CD4-positive, alpha-beta T cell (primary cell): ENCODE results near the gene PFN1. TPM values are rescaled to one million over a fixed set of nuclear protein-coding genes. Genes with fewer than 3 reads are reported as not detected.

Experiments
- ATAC-seq: fragments of 200-7000 bp; cut with Tn5 transposase; one replicate; pipeline ENCODE4 v1.10.0; 2022; ENCODE audit warnings: mild to moderate bottlenecking; ENCODE audit not compliant: poor library complexity
- CTCF ChIA-PET: fragments of 350-600 bp; sonication (Branson Sonifier 250); formaldehyde crosslinking; loops from one replicate; lab custom pipeline; 2021; ENCODE audit warnings: antibody characterized with exemption, inconsistent platforms; lab: Charles Lee
- POLR2A ChIA-PET: fragments of 350-600 bp; sonication (Branson Sonifier 250); formaldehyde crosslinking; loops from one replicate; lab custom pipeline; 2021; ENCODE audit warnings: antibody characterized with exemption, inconsistent platforms; lab: Charles Lee
- DNase-seq, 14 experiments: peaks; one replicate each; pipeline ENCODE4 v3.0.0-alpha.2; 2013 to 2020; ENCODE audit warnings: mixed read lengths in 2 of 14
- H3K27ac ChIP-seq, 2 donors: one replicate each; pipeline versions ENCODE4 v1.5.1 to v1.7.0; 2013; ENCODE audit warnings: low read length in 2 of 2, low read depth in 1 of 2, mild to moderate bottlenecking in 1 of 2
- H3K27me3 ChIP-seq, 2 experiments: 1 replicate in 1 of 2; 2 replicates in 1 of 2; pipeline versions ENCODE4 v1.6.1 to v1.7.0; 2013; ENCODE audit warnings: low read length in 2 of 2, control low read depth in 1 of 2, mild to moderate bottlenecking in 1 of 2, moderate library complexity in 1 of 2; ENCODE audit not compliant: insufficient read depth in 2 of 2, control insufficient read depth in 1 of 2
- H3K36me3 ChIP-seq: one replicate; pipeline ENCODE4 v1.6.1; 2013; ENCODE audit warnings: low read length, control low read depth; ENCODE audit not compliant: insufficient read depth
- H3K4me1 ChIP-seq: one replicate; pipeline ENCODE4 v1.6.1; 2013; ENCODE audit warnings: low read length, control low read depth; ENCODE audit not compliant: insufficient read depth
- H3K4me3 ChIP-seq: one replicate; pipeline ENCODE4 v1.5.1; 2013; ENCODE audit warnings: mild to moderate bottlenecking, low read length, moderate library complexity
- H3K9me3 ChIP-seq, 2 experiments: 1 replicate in 1 of 2; 2 replicates in 1 of 2; pipeline versions ENCODE4 v1.6.1 to v1.7.0; 2013; ENCODE audit warnings: low read length in 2 of 2, mild to moderate bottlenecking in 2 of 2, control low read depth in 1 of 2, moderate library complexity in 1 of 2; ENCODE audit not compliant: control insufficient read depth in 1 of 2, insufficient read depth in 1 of 2
- H3K27ac Mint-ChIP-seq: one replicate; pipeline ENCODE4 v1.8.0; 2020; ENCODE audit warnings: mixed read lengths
- H3K27me3 Mint-ChIP-seq: one replicate; pipeline ENCODE4 v1.8.0; 2021; ENCODE audit warnings: mixed read lengths
- H3K36me3 Mint-ChIP-seq: one replicate; pipeline ENCODE4 v1.8.0; 2021; ENCODE audit warnings: low read depth, mixed read lengths
- H3K4me1 Mint-ChIP-seq: one replicate; pipeline ENCODE4 v1.8.0; 2021; ENCODE audit warnings: low read depth, mixed read lengths
- H3K4me3 Mint-ChIP-seq: one replicate; pipeline ENCODE4 v1.8.0; 2020; ENCODE audit warnings: mild to moderate bottlenecking, mixed read lengths
- H3K9me3 Mint-ChIP-seq: one replicate; pipeline ENCODE4 v1.8.0; 2020; ENCODE audit warnings: mixed read lengths
- intact Hi-C, 2 experiments: fragments of 100-400 bp; cut with DNase I in 1 of 2; cut with micrococcal nuclease in 1 of 2; formaldehyde crosslinking; loops; one replicate each; pipeline versions ENCODE4 v1.15.1 to v1.9.0; 2023 to 2025; cut with DNase I, micrococcal nuclease
- total RNA-seq, 174 experiments: library from RNA in 2 of 174; stranded (reverse) in 2 of 174; gene quantifications; one replicate each; pipeline ENCODE4 v1.2.3 and lab custom pipeline; 2021 to 2026
- TF ChIP-seq, protein P1 (sequence below): fragments of 200-600 bp; IDR thresholded peaks from one replicate; pipeline ENCODE4 v1.8.0; 2022; ENCODE audit warnings: antibody characterized with exemption, mild to moderate bottlenecking

Gene PFN1
- total RNA-seq, 2 experiments from 2014 or later: 349 to 362 TPM

DNA sequence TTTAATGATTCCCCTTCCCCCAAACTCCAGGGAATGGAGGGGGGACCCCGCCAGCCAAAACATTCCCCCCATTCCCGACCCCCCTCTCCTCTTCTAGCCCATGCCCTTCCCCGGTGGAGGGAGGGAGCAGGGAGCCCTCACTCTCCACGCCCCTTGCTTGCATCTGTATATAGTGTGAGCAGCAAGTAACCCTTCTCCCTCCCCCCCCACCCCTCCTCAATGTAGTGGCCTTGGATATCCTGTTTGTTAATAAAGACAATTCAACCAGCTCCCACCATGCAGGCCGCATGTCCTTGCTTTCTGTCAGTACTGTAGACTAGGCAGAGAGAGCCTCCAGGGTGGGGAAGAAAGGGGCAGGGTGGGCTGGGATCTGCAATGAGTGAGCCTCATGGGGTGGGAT lies 50.5 kb downstream of the PFN1 start:
- H3K36me3 ChIP-seq: peaks cover 39% of the 10 kb centered on the region
- intact Hi-C loops: no loop called here
- DNase-seq (peak in 1 of 14 experiments; percentile 33), ATAC-seq (no peak)
- H3K9me3 ChIP-seq: peaks cover 0 to 18% of the 10 kb centered on the region in 2 experiments
- Mint-ChIP-seq H3K36me3 (peaks cover 53% of the 10 kb centered on the region), H3K4me1 (peaks cover 27% of the 10 kb centered on the region), H3K27me3 (peaks cover 10% of the 10 kb centered on the region), H3K9me3 (no peaks in the 10 kb centered on the region), H3K27ac (no peak overlapping the region), H3K4me3 (peak overlapping the region; percentile 78)
- H3K27ac ChIP-seq: no peak overlapping the region
- ChIA-PET CTCF (no interaction called here), POLR2A (no interaction called here)
- no peak overlapping the region for H3K4me3 ChIP-seq
- peaks cover 41% of the 10 kb centered on the region for H3K4me1 ChIP-seq
- TF ChIP-seq, protein P1, sequence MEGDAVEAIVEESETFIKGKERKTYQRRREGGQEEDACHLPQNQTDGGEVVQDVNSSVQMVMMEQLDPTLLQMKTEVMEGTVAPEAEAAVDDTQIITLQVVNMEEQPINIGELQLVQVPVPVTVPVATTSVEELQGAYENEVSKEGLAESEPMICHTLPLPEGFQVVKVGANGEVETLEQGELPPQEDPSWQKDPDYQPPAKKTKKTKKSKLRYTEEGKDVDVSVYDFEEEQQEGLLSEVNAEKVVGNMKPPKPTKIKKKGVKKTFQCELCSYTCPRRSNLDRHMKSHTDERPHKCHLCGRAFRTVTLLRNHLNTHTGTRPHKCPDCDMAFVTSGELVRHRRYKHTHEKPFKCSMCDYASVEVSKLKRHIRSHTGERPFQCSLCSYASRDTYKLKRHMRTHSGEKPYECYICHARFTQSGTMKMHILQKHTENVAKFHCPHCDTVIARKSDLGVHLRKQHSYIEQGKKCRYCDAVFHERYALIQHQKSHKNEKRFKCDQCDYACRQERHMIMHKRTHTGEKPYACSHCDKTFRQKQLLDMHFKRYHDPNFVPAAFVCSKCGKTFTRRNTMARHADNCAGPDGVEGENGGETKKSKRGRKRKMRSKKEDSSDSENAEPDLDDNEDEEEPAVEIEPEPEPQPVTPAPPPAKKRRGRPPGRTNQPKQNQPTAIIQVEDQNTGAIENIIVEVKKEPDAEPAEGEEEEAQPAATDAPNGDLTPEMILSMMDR: no peak
- H3K27me3 ChIP-seq: no peaks in the 10 kb centered on the region

DNA sequence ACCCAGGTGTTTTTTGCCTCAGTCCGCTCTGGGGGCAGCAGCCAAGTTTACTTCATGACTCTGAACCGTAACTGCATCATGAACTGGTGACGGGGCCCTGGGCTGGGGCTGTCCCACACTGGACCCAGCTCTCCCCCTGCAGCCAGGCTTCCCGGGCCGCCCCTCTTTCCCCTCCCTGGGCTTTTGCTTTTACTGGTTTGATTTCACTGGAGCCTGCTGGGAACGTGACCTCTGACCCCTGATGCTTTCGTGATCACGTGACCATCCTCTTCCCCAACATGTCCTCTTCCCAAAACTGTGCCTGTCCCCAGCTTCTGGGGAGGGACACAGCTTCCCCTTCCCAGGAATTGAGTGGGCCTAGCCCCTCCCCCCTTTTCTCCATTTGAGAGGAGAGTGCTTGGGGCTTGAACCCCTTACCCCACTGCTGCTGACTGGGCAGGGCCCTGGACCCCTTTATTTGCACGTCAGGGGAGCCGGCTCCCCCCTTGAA lies 51.1 kb downstream of the PFN1 start:
- Mint-ChIP-seq H3K9me3 (no peaks in the 10 kb centered on the region), H3K4me1 (peaks cover 22% of the 10 kb centered on the region), H3K27ac (no peak overlapping the region), H3K36me3 (peaks cover 58% of the 10 kb centered on the region), H3K4me3 (no peak overlapping the region), H3K27me3 (peaks cover 10% of the 10 kb centered on the region)
- H3K27ac ChIP-seq: no peak overlapping the region
- H3K4me3 ChIP-seq: no peak overlapping the region
- ChIA-PET CTCF (no interaction called here), POLR2A (no interaction called here)
- TF ChIP-seq, protein P1: no peak
- peaks cover 44% of the 10 kb centered on the region for H3K36me3 ChIP-seq
- intact Hi-C loops: no loop called here
- H3K4me1 ChIP-seq: peaks cover 36% of the 10 kb centered on the region
- peaks cover 0 to 18% of the 10 kb centered on the region in 2 experiments for H3K9me3 ChIP-seq
- ATAC-seq: no peak
- H3K27me3 ChIP-seq: no peaks in the 10 kb centered on the region
- DNase-seq: peak in 1 of 14 experiments; percentile 39

DNA sequence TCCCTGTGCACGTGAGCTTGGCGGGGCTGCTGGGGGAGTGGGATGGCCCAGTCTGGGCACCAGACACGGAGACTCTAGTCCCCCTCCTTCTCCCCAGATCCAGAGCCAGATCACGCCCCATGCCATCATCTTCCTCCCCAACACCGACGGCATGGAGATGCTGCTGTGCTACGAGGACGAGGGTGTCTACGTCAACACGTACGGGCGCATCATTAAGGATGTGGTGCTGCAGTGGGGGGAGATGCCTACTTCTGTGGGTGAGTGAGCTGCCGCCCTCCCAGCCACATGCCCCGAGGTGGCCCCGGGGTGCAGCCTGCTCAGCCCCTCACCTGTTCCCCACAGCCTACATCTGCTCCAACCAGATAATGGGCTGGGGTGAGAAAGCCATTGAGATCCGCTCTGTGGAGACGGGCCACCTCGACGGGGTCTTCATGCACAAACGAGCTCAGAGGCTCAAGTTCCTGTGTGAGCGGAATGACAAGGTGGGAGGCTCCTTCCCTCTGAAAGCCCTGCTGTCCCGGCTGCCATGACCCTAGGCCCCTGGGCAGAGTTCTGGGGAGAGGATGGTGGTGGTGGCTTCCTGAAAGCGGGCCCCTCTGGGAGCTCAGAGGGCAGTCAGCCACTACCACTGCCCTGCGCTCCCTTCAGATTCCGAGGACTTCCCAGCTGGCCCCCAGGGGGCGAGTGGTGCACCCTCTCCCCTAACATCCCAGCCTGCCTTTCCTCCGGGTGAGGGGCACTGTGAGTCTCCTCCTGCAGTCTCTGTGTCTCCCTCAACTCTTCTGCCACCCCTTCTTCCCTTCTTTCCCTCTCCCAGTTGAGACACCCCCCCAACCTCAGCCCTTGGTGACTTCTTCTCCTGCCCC lies 51.8 kb downstream of the PFN1 start:
- H3K36me3 Mint-ChIP-seq: peaks cover 62% of the 10 kb centered on the region
- TF ChIP-seq, protein P1: no peak
- H3K9me3 Mint-ChIP-seq: no peaks in the 10 kb centered on the region
- ChIA-PET CTCF (interaction anchor here (1.2 kb wide), 1 partner anchor 107 kb away, joined by 4 read pairs; no protein-coding TSS in a partner anchor), POLR2A (no interaction called here)
- no peak overlapping the region for H3K27ac Mint-ChIP-seq
- H3K27me3 ChIP-seq: no peaks in the 10 kb centered on the region
- no peak overlapping the region for H3K27ac ChIP-seq
- no peak overlapping the region for H3K4me3 ChIP-seq
- H3K4me1 ChIP-seq: peaks cover 29% of the 10 kb centered on the region
- H3K36me3 ChIP-seq: peaks cover 51% of the 10 kb centered on the region
- H3K27me3 Mint-ChIP-seq: peaks cover 10% of the 10 kb centered on the region
- peak in 1 of 14 experiments; percentile 30 for DNase-seq
- H3K9me3 ChIP-seq: peaks cover 0 to 11% of the 10 kb centered on the region in 2 experiments
- peaks cover 20% of the 10 kb centered on the region for H3K4me1 Mint-ChIP-seq
- no peak overlapping the region for H3K4me3 Mint-ChIP-seq
- no peak for ATAC-seq
- intact Hi-C loops: no loop called here
